ENCODE data around the gene GLIS1.

GRCh38 chr1:53731043-53731600 lies 7.8 kb downstream of the GLIS1 start:
- TF ChIP-seq POLR2A (IDR thresholded peaks at IDR 0.05; ENCODE audit: borderline replicate concordance, extremely low read depth, insufficient read depth, insufficient read length): no peak
- no peak for TF ChIP-seq CTCF (IDR thresholded peaks at IDR 0.05 in 2 of 3, conservative IDR thresholded peaks at IDR 0.05 in 1 of 3; ENCODE audit: borderline replicate concordance in 1 of 3, insufficient read depth in 1 of 3, low read depth in 2 of 3, low read length in 2 of 3)
- TF ChIP-seq ATF3 (IDR thresholded peaks at IDR 0.05): no peak
- no peak for TF ChIP-seq EZH2 (IDR thresholded peaks at IDR 0.05)
- no peak for TF ChIP-seq YY1 (IDR thresholded peaks at IDR 0.05; ENCODE audit: extremely low read depth, insufficient replicate concordance, low read depth, low read length)
- no peak for TF ChIP-seq SP1 (IDR thresholded peaks at IDR 0.05; ENCODE audit: low read depth)
- no peak for TF ChIP-seq POLR2AphosphoS5 (IDR thresholded peaks at IDR 0.05; ENCODE audit: low read depth, low read length)
- TF ChIP-seq MAX (IDR thresholded peaks at IDR 0.05): no peak
